Measurements from ENCODE around the gene PIK3R5.
"Not testable (repeated sequence)": the region's sequence is repeated elsewhere in the genome, so short reads cannot be mapped to it uniquely, and the experiment has no call there.

The PIK3R5 gene

GRCh38 chr17:8859027-8859803 lies 106.3 kb downstream of the PIK3R5 start:
- DNase-seq (ENCODE audit: low read depth, low spot score) = no peak

- no peak for DNase-seq (ENCODE audit: low read depth, low spot score)
Measured at GRCh38 chr17:8857919-8858318, 107.6 kb downstream of the PIK3R5 start.

- no peak for DNase-seq (ENCODE audit: low read depth, low spot score)
Measured at GRCh38 chr17:8856869-8857575, 108.5 kb downstream of the PIK3R5 start.

GRCh38 chr17:8856205-8856603 lies 109.3 kb downstream of the PIK3R5 start:
- DNase-seq (ENCODE audit: low read depth, low spot score) = not testable (repeated sequence)

GRCh38 chr17:8855477-8856204 lies 109.9 kb downstream of the PIK3R5 start:
- DNase-seq (ENCODE audit: low read depth, low spot score) = no peak

- no peak for DNase-seq (ENCODE audit: low read depth, low spot score)
Measured at GRCh38 chr17:8851600-8851999, 113.9 kb downstream of the PIK3R5 start.

GRCh38 chr17:8849311-8850041 lies 116.0 kb downstream of the PIK3R5 start:
- DNase-seq (ENCODE audit: low read depth, low spot score) = no peak

- no peak for DNase-seq (ENCODE audit: low read depth, low spot score)
Measured at GRCh38 chr17:8847891-8848290, 117.6 kb downstream of the PIK3R5 start.

GRCh38 chr17:8846768-8847211 lies 118.7 kb downstream of the PIK3R5 start:
- DNase-seq (ENCODE audit: low read depth, low spot score) = peak; percentile 64

- no peak for DNase-seq (ENCODE audit: low read depth, low spot score)
Measured at GRCh38 chr17:8844229-8845218, 121.0 kb downstream of the PIK3R5 start.

GRCh38 chr17:8843344-8843743 lies 122.2 kb downstream of the PIK3R5 start:
- DNase-seq (ENCODE audit: low read depth, low spot score) = no peak

- DNase-seq (ENCODE audit: low read depth, low spot score) = no peak
Measured at GRCh38 chr17:8841844-8842243, 123.7 kb downstream of the PIK3R5 start.

- no peak for DNase-seq (ENCODE audit: low read depth, low spot score)
Measured at GRCh38 chr17:8839410-8839935, 126.0 kb downstream of the PIK3R5 start.

- DNase-seq (ENCODE audit: low read depth, low spot score) = no peak
Measured at GRCh38 chr17:8838551-8839095, 126.9 kb downstream of the PIK3R5 start.

GRCh38 chr17:8837563-8838075 lies 127.9 kb downstream of the PIK3R5 start:
- DNase-seq (ENCODE audit: low read depth, low spot score) = peak; percentile 39

- no peak for DNase-seq (ENCODE audit: low read depth, low spot score)
Measured at GRCh38 chr17:8836821-8837562, 128.5 kb downstream of the PIK3R5 start.

GRCh38 chr17:8835631-8836364 lies 129.7 kb downstream of the PIK3R5 start:
- no peak for DNase-seq (ENCODE audit: low read depth, low spot score)

GRCh38 chr17:8835106-8835505 lies 130.4 kb downstream of the PIK3R5 start:
- no peak for DNase-seq (ENCODE audit: low read depth, low spot score)
